Stimulated activated CD4-positive, alpha-beta T cell treated with anti-CD3 and anti-CD28 coated beads, Interleukin-4, amount 100 ng/mL, for 24 hours (primary cell): ENCODE data around the gene SAFB.

Experiments
- DNase-seq: peaks from one replicate; pipeline ENCODE4 v3.0.0-alpha.2; 2020

SAFB gene

GRCh38 chr19:5622465-5623396 is at the start of gene SAFB, which contains the start of gene SAFB2:
SAFB (plus strand) TSS chr19:5623083; CDS start chr19:5623206, 123 bp downstream.
SAFB2 (minus strand) TSS chr19:5622776; CDS start chr19:5622715, 61 bp downstream.
- peak; percentile 99 for DNase-seq

- no peak for DNase-seq
These were observed 47.3 kb upstream of the SAFB start for GRCh38 chr19:5575590-5575989.

- DNase-seq, result peak; percentile 71
These were observed 44.6 kb upstream of the SAFB start for GRCh38 chr19:5578097-5578846.

- DNase-seq, result no peak
These were observed 43.6 kb upstream of the SAFB start for GRCh38 chr19:5579286-5579685.

GRCh38 chr19:5579697-5580096 is 43.2 kb upstream of the SAFB start:
- DNase-seq, result no peak

- no peak for DNase-seq
These were observed 42.7 kb upstream of the SAFB start for GRCh38 chr19:5580161-5580571.

- peak; percentile 42 for DNase-seq
These were observed 37.2 kb upstream of the SAFB start for GRCh38 chr19:5585461-5586299.

- no peak for DNase-seq
These were observed 36.4 kb upstream of the SAFB start for GRCh38 chr19:5586300-5587070.

GRCh38 chr19:5587071-5587455 is 35.8 kb upstream of the SAFB start:
- DNase-seq, result no peak

GRCh38 chr19:5587661-5588060 is 35.2 kb upstream of the SAFB start:
- no peak for DNase-seq

- DNase-seq, result no peak
These were observed 34.4 kb upstream of the SAFB start for GRCh38 chr19:5588441-5588840.

GRCh38 chr19:5588906-5589676 is 33.8 kb upstream of the SAFB start:
- no peak for DNase-seq

- DNase-seq, result no peak
These were observed 32.6 kb upstream of the SAFB start for GRCh38 chr19:5590151-5590864.

- no peak for DNase-seq
These were observed 32.1 kb upstream of the SAFB start for GRCh38 chr19:5590865-5591154.

GRCh38 chr19:5591476-5591875 is 31.4 kb upstream of the SAFB start:
- no peak for DNase-seq

GRCh38 chr19:5592531-5593342 is 30.1 kb upstream of the SAFB start:
- no peak for DNase-seq

GRCh38 chr19:5593343-5594255 is 29.3 kb upstream of the SAFB start:
- no peak for DNase-seq

GRCh38 chr19:5594521-5594950 is 28.3 kb upstream of the SAFB start:
- no peak for DNase-seq

GRCh38 chr19:5595129-5595528 is 27.8 kb upstream of the SAFB start:
- no peak for DNase-seq
